GM12878 (cell line): ENCODE data around the gene SFXN5. TPM values are rescaled to one million over a fixed set of nuclear protein-coding genes. Genes with fewer than 3 reads are reported as not detected.

Experiments
- ATAC-seq: fragments of 200-7000 bp; cut with Tn5 transposase; 3 replicates; pipeline ENCODE4 v1.9.1; 2020; ENCODE audit warnings: mild to moderate bottlenecking, moderate library complexity
- BruUV-seq: library from RNA; stranded (reverse); fragments of 400-500 nt; replicated peaks from 2 replicates; lab custom pipeline; 2021; lab: Mats Ljungman, UMichigan
- CTCF ChIA-PET: fragments of 300-600 bp; sonication (Branson Sonifier 250); formaldehyde crosslinking; extraction: SDS; loops from one replicate; lab custom pipeline; 2021; ENCODE audit warnings: inconsistent platforms; lab: Yijun Ruan, JAX
- POLR2A ChIA-PET: fragments of 350-600 bp; formaldehyde crosslinking; extraction: SDS; loops from one replicate; lab custom pipeline; 2021; ENCODE audit warnings: inconsistent platforms; lab: Charles Lee
- RAD21 ChIA-PET: fragments of 300-600 bp; sonication (Branson Sonifier 250); formaldehyde crosslinking; loops from one replicate; lab custom pipeline; 2023; ENCODE audit warnings: antibody characterized with exemption; ENCODE audit not compliant: unreplicated experiment; lab: Charles Lee
- SMC1A ChIA-PET: fragments of 300-600 bp; sonication (Branson Sonifier 250); formaldehyde crosslinking; loops from one replicate; lab custom pipeline; 2023; ENCODE audit not compliant: unreplicated experiment, uncharacterized antibody; lab: Charles Lee
- DNase-seq: peaks from one replicate; pipeline ENCODE4 v3.0.0-alpha.2; 2011; ENCODE audit warnings: low read depth, low spot score
- FAIRE-seq: peaks from 3 replicates; lab custom pipeline; 2011; peaks lifted over from hg19 to GRCh38; lab: Jason Lieb, UNC
- H2AFZ ChIP-seq: 2 replicates; pipeline ENCODE4 v1.6.0; 2011; ENCODE audit warnings: low read depth, low read length, control low read depth; ENCODE audit not compliant: control insufficient read depth
- H3K27ac ChIP-seq: 2 replicates; pipeline ENCODE4 v1.5.1; 2011; ENCODE audit warnings: control low read depth; ENCODE audit not compliant: control insufficient read depth, insufficient read depth
- H3K27me3 ChIP-seq, 2 experiments: replicated peaks in 1 of 2; 2 replicates each; pipeline versions ENCODE4 v1.6.0 to v1.6.1; 2011; ENCODE audit warnings: low read length in 1 of 2; ENCODE audit not compliant: control insufficient read depth in 2 of 2, insufficient read depth in 2 of 2
- H3K36me3 ChIP-seq, 2 experiments: 2 replicates each; pipeline ENCODE4 v1.5.1; 2011; ENCODE audit warnings: low read length in 1 of 2; ENCODE audit not compliant: control insufficient read depth in 2 of 2, insufficient read depth in 2 of 2
- H3K4me1 ChIP-seq: 2 replicates; pipeline ENCODE4 v1.6.1; 2011; ENCODE audit warnings: mild to moderate bottlenecking, low read length, moderate library complexity, mixed read lengths; ENCODE audit not compliant: control insufficient read depth, insufficient read depth
- H3K4me2 ChIP-seq: 2 replicates; pipeline ENCODE4 v1.6.0; 2011; ENCODE audit warnings: control low read depth; ENCODE audit not compliant: control insufficient read depth, insufficient read depth
- H3K4me3 ChIP-seq: fragments of 200-600 bp; sonication (generic); 2 replicates; pipeline ENCODE4 v1.5.1; 2016
- H3K79me2 ChIP-seq: 2 replicates; pipeline ENCODE4 v1.6.0; 2011; ENCODE audit warnings: low read length; ENCODE audit not compliant: control insufficient read depth, insufficient read depth
- H3K9ac ChIP-seq: 2 replicates; pipeline ENCODE4 v1.8.0; 2011; ENCODE audit warnings: low read length, control low read depth, mixed read lengths; ENCODE audit not compliant: control insufficient read depth, insufficient read depth
- H3K9me3 ChIP-seq: replicated peaks from 3 replicates; pipeline ENCODE4 v1.5.1; 2011; ENCODE audit warnings: mild to moderate bottlenecking, low read length; ENCODE audit not compliant: control insufficient read depth, insufficient read depth
- H4K20me1 ChIP-seq: 2 replicates; pipeline ENCODE4 v1.6.0; 2011; ENCODE audit not compliant: control insufficient read depth, insufficient read depth
- CBFB ChIP-seq: IDR thresholded peaks from 2 replicates; pipeline ENCODE4 v1.6.1; 2016; ENCODE audit warnings: antibody characterized with exemption, low read depth
- GATAD2B ChIP-seq: fragments of 450-650 bp; conservative IDR thresholded peaks from 2 replicates; pipeline ENCODE4 v1.6.1; 2017; ENCODE audit warnings: low read depth, mild to moderate bottlenecking, moderate library complexity
- HDAC6 ChIP-seq: fragments of 200-600 bp; sonication (generic); IDR thresholded peaks from one replicate; pipeline ENCODE4 v1.8.0; 2017; ENCODE audit warnings: antibody characterized with exemption; ENCODE audit not compliant: unreplicated experiment
- MTA2 ChIP-seq: fragments of 450-650 bp; IDR thresholded peaks from 2 replicates; pipeline ENCODE4 v1.6.1; 2016; ENCODE audit warnings: low read depth, mild to moderate bottlenecking, moderate library complexity
- MYB ChIP-seq: fragments of 150-350 bp; IDR thresholded peaks from 2 replicates; pipeline ENCODE4 v1.6.1; 2014; ENCODE audit warnings: mild to moderate bottlenecking, low read depth, low read length, borderline replicate concordance
- NR2C2 ChIP-seq: IDR thresholded peaks from 2 replicates; pipeline ENCODE4 v1.6.1; 2011; ENCODE audit warnings: borderline replicate concordance, low read depth; ENCODE audit not compliant: control insufficient read depth, insufficient read length
- NR2F1 ChIP-seq: fragments of 450-650 bp; conservative IDR thresholded peaks from 2 replicates; pipeline ENCODE4 v1.6.1; 2017; ENCODE audit warnings: mild to moderate bottlenecking
- ZBED1 ChIP-seq: IDR thresholded peaks from 2 replicates; pipeline ENCODE4 v1.6.1; 2016; ENCODE audit warnings: borderline replicate concordance
- ZBTB4 ChIP-seq: fragments of 450-650 bp; formaldehyde crosslinking; IDR thresholded peaks from 2 replicates; pipeline ENCODE4 v1.4.0; 2022; ENCODE audit warnings: mild to moderate bottlenecking, moderate library complexity
- WGBS: methylation state at CpG from one replicate; pipeline ENCODE4 v1.1.6; 2016; ENCODE audit warnings: low lambda C conversion rate; ENCODE audit not compliant: insufficient replicate concordance, insufficient coverage; ENCODE audit errors: missing lambda C conversion rate; 5-methylcytosine and 5-hydroxymethylcytosine counted together
- in situ Hi-C: fragments of 300-500 bp; cut with MboI; formaldehyde crosslinking; loops from 9 replicates; pipeline ENCODE4 v1.14.3; 2018; ENCODE audit warnings: mixed read lengths
- intact Hi-C: fragments of 100-400 bp; cut with micrococcal nuclease; formaldehyde crosslinking; loops from one replicate; pipeline ENCODE4 v1.14.2; 2022; ENCODE audit not compliant: unreplicated experiment
- polyA plus RNA-seq, 11 experiments: library from polyadenylated mRNA; depleted of rRNA in 4 of 11; unstranded in 6 of 11; stranded (reverse) in 5 of 11; fragments of >200 nt; fragmentation: Nextera tagmentation in 4 of 11; fragmentation: Illumina TruSeq in 1 of 11; extraction: Ambion mirVana in 4 of 11; extraction: Trizol in 1 of 11; gene quantifications; 1 replicate in 1 of 11; 2 replicates in 10 of 11; pipeline versions ENCODE4 v1.2.1 to v1.2.3, GENCODE V29; 2011 to 2016; ENCODE audit warnings: inconsistent platforms in 2 of 11, missing spikeins in 2 of 11, low read depth in 1 of 11
- total RNA-seq, 4 experiments: library from RNA; depleted of rRNA in 3 of 4; stranded (reverse); fragments of >200 nt in 3 of 4; fragmentation: Illumina TruSeq in 1 of 4; extraction: Trizol in 1 of 4; gene quantifications; 2 replicates each; pipeline versions ENCODE4 v1.2.1 to v1.2.3, GENCODE V29; 2013 to 2021
- TF ChIP-seq, protein P1 (sequence below): IDR thresholded peaks from 2 replicates; pipeline ENCODE4 v1.6.1; 2012; ENCODE audit warnings: low read length, inconsistent platforms

Gene SFXN5
- total and polyA plus RNA-seq, 10 of the 15 experiments (the other 5 are each of a cell fraction or from before 2014, with no cell fraction given) = 3.3 to 15.9 (median 11.2) TPM

- Histone ChIP-seq H3K4me1 (no peaks in the 10 kb centered on the region), H3K27ac (no peak overlapping the region), H3K79me2 (no peaks in the 10 kb centered on the region), H3K9me3 (no peaks in the 10 kb centered on the region), H4K20me1 (no peaks in the 10 kb centered on the region), H3K27me3 (no peaks in the 10 kb centered on the region), H3K4me3 (no peak overlapping the region), H3K4me2 (no peak overlapping the region), H2AFZ (no peak overlapping the region), H3K36me3 (no peaks in the 10 kb centered on the region), H3K9ac (no peak overlapping the region)
- CTCF ChIA-PET = interaction anchor here (0.6 kb wide), 1 partner anchor 215 kb away, joined by 3 read pairs; no protein-coding TSS in a partner anchor
- SMC1A ChIA-PET = no interaction called here
- intact Hi-C loops (no loop called here), in situ Hi-C loops (no loop called here)
- DNase-seq (no peak), FAIRE-seq (no peak), ATAC-seq (no peak)
- RAD21 ChIA-PET = no interaction called here
- WGBS = 80% methylated on average over 7 of the region's 7 CpGs
- BruUV-seq = no TSS peak
- POLR2A ChIA-PET = interaction anchor here (0.7 kb wide), 2 partner anchors 9 to 82 kb away, joined by 3 to 9 read pairs; no protein-coding TSS in a partner anchor
- TF ChIP-seq GATAD2B = no peak
- TF ChIP-seq, protein P1, sequence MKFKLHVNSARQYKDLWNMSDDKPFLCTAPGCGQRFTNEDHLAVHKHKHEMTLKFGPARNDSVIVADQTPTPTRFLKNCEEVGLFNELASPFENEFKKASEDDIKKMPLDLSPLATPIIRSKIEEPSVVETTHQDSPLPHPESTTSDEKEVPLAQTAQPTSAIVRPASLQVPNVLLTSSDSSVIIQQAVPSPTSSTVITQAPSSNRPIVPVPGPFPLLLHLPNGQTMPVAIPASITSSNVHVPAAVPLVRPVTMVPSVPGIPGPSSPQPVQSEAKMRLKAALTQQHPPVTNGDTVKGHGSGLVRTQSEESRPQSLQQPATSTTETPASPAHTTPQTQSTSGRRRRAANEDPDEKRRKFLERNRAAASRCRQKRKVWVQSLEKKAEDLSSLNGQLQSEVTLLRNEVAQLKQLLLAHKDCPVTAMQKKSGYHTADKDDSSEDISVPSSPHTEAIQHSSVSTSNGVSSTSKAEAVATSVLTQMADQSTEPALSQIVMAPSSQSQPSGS = no peak
- TF ChIP-seq NR2C2 = no peak
- TF ChIP-seq ZBED1 = no peak
- TF ChIP-seq MYB = no peak
- TF ChIP-seq CBFB = no peak
- no peak for TF ChIP-seq HDAC6
- no peak for TF ChIP-seq NR2F1
- TF ChIP-seq MTA2 = no peak
- TF ChIP-seq ZBTB4 (CRISPR knock-in tag) = no peak
Measured at GRCh38 chr2:73034661-73035375, 36.7 kb downstream of the SFXN5 start.
